ENCODE results near the gene CFAP68. TPM values are rescaled to one million over a fixed set of nuclear protein-coding genes. Genes with fewer than 3 reads are reported as not detected.
A peak's percentile ranks its signal among the peaks of the same experiment; 100 is the strongest.

Gene CFAP68
- total RNA-seq, 1 donor from 2014 or later, result 17.2 TPM

DNA sequence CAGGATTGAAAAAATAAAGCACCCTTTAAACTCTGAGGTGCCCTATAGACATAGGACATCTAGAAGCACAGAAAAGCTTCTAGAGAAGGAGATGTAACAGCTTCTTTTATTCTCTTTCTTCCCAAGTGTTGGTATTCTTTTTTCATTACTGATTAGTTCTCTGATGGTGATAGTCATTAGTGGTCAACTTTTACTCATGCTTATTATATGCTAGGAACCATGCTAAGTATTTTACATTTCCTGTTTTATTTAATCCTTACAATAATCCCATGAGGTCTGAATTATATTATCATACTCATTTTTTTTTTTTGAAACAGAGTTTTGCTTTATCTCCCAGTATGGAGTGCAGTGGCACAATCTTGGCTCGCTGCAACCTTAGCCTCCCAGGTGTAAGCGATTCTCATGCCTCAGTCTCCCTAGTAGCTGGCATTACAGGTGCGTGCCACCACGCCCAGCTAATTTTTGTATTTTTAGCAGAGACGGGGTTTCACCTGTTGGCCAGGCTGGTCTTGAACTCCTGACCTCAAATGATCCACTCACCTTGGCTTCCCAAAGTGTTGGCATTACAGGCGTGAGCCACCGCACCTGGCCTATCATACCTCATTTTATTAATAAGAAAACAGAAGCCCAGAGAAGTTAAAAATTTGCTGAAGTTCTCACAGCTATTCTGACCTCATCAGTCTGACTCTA, 42.3 kb downstream of the CFAP68 start:
- no peak for TF ChIP-seq CTCF (IDR thresholded peaks at IDR 0.05)
- no peak for DNase-seq (ENCODE audit: extremely low spot score, unreplicated experiment)
- H3K4me3 Mint-ChIP-seq (ENCODE audit: unreplicated experiment), result no peak overlapping the region
- no peaks in the 10 kb centered on the region for H3K36me3 Mint-ChIP-seq (ENCODE audit: unreplicated experiment)
- H3K27ac Mint-ChIP-seq (ENCODE audit: unreplicated experiment), result no peak overlapping the region
- H3K9me3 Mint-ChIP-seq (ENCODE audit: unreplicated experiment), result no peaks in the 10 kb centered on the region
- H3K4me1 Mint-ChIP-seq (ENCODE audit: unreplicated experiment), result peaks cover 35% of the 10 kb centered on the region
- H3K27me3 Mint-ChIP-seq (ENCODE audit: unreplicated experiment), result no peaks in the 10 kb centered on the region

DNA sequence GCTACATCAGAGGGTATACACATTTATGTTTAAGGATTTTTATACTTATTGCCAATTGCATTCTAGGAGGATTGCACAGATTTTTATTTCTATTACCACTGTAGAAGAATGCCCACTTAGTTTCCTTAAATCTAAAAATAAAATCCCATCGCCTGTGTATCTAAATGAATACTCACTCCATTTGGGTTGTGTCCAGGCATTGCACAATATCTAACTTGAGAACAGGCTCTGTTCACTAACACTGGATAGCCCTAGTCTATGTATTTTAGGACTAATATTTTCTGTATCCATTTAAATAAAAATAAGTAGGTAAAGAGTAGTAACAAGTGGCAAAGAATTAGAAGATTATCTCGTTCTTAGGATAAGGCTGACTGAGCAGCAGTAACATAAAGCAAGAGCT, 43.5 kb downstream of the CFAP68 start:
- H3K4me1 Mint-ChIP-seq (ENCODE audit: unreplicated experiment), result peaks cover 40% of the 10 kb centered on the region
- no peaks in the 10 kb centered on the region for H3K9me3 Mint-ChIP-seq (ENCODE audit: unreplicated experiment)
- no peaks in the 10 kb centered on the region for H3K36me3 Mint-ChIP-seq (ENCODE audit: unreplicated experiment)
- peak overlapping the region; percentile 28 for H3K4me3 Mint-ChIP-seq (ENCODE audit: unreplicated experiment)
- no peaks in the 10 kb centered on the region for H3K27me3 Mint-ChIP-seq (ENCODE audit: unreplicated experiment)
- DNase-seq (ENCODE audit: extremely low spot score, unreplicated experiment), result no peak
- H3K27ac Mint-ChIP-seq (ENCODE audit: unreplicated experiment), result peak overlapping the region; percentile 93
- no peak for TF ChIP-seq CTCF (IDR thresholded peaks at IDR 0.05)

GRCh38 chr11:111923351-111923788, 44.0 kb downstream of the CFAP68 start:
- Mint-ChIP-seq H3K4me3 (ENCODE audit: unreplicated experiment) (peak overlapping the region; percentile 28), H3K4me1 (ENCODE audit: unreplicated experiment) (peaks cover 40% of the 10 kb centered on the region), H3K36me3 (ENCODE audit: unreplicated experiment) (no peaks in the 10 kb centered on the region), H3K9me3 (ENCODE audit: unreplicated experiment) (no peaks in the 10 kb centered on the region), H3K27me3 (ENCODE audit: unreplicated experiment) (no peaks in the 10 kb centered on the region), H3K27ac (ENCODE audit: unreplicated experiment) (peak overlapping the region; percentile 93)
- TF ChIP-seq CTCF (IDR thresholded peaks at IDR 0.05), result no peak
- no peak for DNase-seq (ENCODE audit: extremely low spot score, unreplicated experiment)

- DNase-seq (ENCODE audit: extremely low spot score, unreplicated experiment), result no peak
- H3K27ac Mint-ChIP-seq (ENCODE audit: unreplicated experiment), result peak overlapping the region; percentile 93
- H3K9me3 Mint-ChIP-seq (ENCODE audit: unreplicated experiment), result no peaks in the 10 kb centered on the region
- H3K27me3 Mint-ChIP-seq (ENCODE audit: unreplicated experiment), result no peaks in the 10 kb centered on the region
- H3K4me3 Mint-ChIP-seq (ENCODE audit: unreplicated experiment), result no peak overlapping the region
- peaks cover 40% of the 10 kb centered on the region for H3K4me1 Mint-ChIP-seq (ENCODE audit: unreplicated experiment)
- no peak for TF ChIP-seq CTCF (IDR thresholded peaks at IDR 0.05)
- no peaks in the 10 kb centered on the region for H3K36me3 Mint-ChIP-seq (ENCODE audit: unreplicated experiment)
These were observed 44.6 kb downstream of the CFAP68 start for GRCh38 chr11:111923951-111924350.

DNA sequence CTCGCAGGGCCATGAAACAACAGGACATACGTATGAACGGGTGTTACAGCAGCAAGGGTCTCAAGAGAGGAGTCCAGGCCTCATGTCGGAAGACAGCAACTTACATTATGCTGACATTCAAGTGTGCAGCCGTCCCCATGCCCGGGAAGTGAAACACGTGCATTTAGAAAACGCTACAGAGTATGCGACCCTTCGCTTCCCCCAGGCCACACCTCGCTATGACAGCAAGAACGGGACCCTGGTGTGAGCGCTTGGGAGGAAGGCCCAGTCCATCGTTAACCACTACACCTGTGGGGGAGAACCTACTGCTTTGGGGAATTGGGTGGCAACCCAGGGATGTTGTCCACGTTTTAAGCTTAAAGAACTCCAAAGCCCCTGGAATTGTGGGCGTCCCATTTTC, 46.6 kb downstream of the CFAP68 start:
- Mint-ChIP-seq H3K36me3 (ENCODE audit: unreplicated experiment) (no peaks in the 10 kb centered on the region), H3K4me3 (ENCODE audit: unreplicated experiment) (peak overlapping the region; percentile 22), H3K27ac (ENCODE audit: unreplicated experiment) (peak overlapping the region; percentile 93), H3K9me3 (ENCODE audit: unreplicated experiment) (no peaks in the 10 kb centered on the region), H3K4me1 (ENCODE audit: unreplicated experiment) (peaks cover 37% of the 10 kb centered on the region), H3K27me3 (ENCODE audit: unreplicated experiment) (no peaks in the 10 kb centered on the region)
- no peak for DNase-seq (ENCODE audit: extremely low spot score, unreplicated experiment)
- TF ChIP-seq CTCF (IDR thresholded peaks at IDR 0.05), result no peak

Data from osteocyte (in vitro differentiated cells).